HG02763 (cell line): ENCODE results near the gene GPR55.
"Not testable (repeated sequence)": the region's sequence is repeated elsewhere in the genome, so short reads cannot be mapped to it uniquely, and the experiment has no call there.

ENCODE experiments used
- ATAC-seq: cut with Tn5 transposase; IDR thresholded peaks from one replicate; pipeline ENCODE4 v1.9.1; 2021; ENCODE audit warnings: mild to moderate bottlenecking, moderate library complexity; ENCODE audit not compliant: unreplicated experiment

GPR55 gene

GRCh38 chr2:230924470-230925341, at the start of gene GPR55:
GPR55 (minus strand) TSS chr2:230925242; CDS start chr2:230910962, 14,280 bp downstream.
- peak; percentile 32 for ATAC-seq

DNA sequence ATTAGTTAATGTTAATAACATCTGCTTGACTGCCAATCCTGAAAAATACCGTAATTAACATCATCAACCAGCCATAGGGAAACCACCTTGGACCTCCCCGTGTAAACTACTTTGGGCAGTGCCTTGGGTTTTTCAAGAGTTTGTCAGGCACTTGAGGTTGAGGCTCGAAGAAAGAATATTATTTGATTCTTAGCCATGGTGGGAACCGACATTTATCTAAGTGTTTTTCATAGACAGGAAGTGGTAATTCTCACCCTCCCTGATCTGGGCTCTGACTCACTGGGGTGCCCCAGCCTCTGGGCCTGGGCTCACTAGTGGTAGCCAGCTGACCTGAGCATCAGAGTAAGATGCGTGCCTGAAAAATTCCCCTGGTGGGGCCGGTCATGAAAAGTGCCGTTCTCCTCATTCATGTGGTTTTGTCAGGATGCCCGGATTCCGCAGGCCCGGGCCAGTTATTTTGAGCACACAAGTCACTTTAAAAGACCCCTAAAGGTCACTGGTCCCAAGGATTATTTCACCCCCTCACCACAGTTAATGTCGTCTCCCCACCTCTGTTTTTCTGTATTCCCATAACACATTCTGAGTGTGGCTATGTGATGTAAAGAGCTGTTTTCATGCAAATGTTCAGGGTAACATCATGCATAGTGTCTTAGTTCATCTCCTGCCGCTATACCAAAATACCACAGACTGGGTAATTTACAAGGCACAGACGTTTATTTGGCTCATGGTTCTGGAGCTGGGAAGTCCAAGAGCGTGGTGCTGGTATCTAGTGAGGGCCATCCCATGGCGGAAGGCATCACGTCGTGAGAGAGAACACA, 49.3 kb upstream of the GPR55 start:
- ATAC-seq, result peak; percentile 83

DNA sequence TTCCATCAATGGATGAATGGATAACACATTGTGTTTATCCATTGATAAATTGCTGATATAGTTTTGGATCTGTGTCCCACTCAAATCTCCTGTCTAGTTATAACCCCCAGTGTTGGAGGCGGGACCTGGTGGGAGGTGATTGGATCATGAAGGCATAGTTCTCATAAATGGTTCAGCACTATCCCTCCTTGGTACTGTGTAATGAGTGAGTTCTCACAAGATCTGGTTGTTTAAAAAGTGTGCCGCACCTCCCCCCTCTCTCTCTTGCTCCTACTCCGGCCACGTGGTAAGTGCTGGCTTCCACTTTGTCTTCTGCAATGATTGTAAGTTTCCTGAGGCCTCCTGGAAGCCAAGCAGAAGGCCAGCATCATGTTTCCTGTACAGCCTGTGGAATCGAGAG, 47.0 kb upstream of the GPR55 start:
- no peak for ATAC-seq

DNA sequence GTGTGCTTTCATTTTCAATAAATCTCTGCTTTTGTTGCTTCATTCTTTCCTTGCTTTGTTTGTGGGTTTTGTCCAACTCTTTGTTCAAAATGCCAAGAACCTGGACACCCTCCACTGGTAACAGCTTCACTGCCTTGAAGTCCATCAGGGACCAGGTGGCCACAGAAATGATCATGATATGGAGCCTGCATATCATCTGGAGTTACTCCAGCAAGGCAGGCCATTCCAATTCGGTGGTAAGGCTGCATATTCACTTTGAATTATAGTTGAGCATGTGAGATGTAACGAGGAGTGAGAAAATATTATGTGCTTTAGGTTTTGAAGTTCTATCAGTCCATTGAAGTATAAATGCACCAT, 44.6 kb upstream of the GPR55 start:
- no peak for ATAC-seq

DNA sequence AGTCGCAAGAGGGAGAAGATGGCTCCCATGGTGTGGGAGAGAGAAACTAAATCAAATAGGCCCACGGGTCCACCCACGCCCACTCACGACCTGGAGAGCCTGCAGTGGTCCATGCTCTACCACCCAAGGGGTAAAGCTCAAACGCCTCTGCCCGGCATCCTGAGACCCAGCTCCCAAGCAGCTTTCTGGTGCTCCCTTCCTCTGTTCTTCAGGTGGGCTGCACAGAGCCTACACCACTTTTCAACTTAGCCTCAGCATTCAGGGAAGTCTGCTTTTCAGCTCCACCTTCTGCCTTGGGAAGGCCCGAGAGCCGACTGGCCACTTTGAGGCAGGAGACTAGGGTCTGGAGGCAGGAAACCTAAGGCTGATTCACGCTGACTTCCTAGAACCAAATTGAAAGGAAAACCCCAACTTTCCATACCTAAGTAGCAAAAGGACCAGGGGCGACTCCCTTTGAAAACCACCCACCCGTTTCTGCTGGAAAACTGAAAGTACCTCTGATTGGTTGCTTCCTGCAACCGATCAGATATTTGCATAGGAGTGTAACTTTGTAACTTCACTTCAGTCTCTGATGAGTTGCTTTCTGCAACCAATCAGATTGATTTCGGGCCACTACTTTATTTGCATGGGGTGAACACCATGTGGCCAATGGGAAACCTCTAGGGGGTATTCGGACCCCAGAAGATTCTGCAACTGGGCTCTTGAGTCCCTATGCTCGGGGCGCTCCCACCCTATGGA, 44.0 kb upstream of the GPR55 start:
- ATAC-seq, result no peak

DNA sequence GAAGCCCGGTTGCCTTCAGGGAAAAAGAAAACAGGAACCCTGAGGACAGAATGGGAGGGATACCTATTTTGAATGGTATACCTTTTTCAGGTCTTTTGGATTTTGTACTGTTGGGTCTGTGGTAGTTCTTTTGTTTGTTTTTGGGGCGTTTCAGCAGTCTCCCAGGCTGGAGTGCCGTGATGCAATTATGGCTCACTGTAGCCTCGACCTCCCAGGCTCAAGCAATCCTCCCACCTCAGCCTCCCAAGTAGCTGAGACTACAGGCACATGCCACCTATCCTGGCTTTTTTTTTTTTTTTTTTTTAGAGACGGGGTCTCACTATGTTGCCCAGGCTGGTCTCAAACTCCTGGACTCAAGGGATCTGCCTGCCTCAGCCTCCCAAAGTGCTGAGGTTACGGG, 43.3 kb upstream of the GPR55 start:
- not testable (repeated sequence) for ATAC-seq

GRCh38 chr2:230967113-230967512, 42.1 kb upstream of the GPR55 start:
- ATAC-seq, result no peak

GRCh38 chr2:230964136-230964730, 39.2 kb upstream of the GPR55 start:
- ATAC-seq, result no peak

DNA sequence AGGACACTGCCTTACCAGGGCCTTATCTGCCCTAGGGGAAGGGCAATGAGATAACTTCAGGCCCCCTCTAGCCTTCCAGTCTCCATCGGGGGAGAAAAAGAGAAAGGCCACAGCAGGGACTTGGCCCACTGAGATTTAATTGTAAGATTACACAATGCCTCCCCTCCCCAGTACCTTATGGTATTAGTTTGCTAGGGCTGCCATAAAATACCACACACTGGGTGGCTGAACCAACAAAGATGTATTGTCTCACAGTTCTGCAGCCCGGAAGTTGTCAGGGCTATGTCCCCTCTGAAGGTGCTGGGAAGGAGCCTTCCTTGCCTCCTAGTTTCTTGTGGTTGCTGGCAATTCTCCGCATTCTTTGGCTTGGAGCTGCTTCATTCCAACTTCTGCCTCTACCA, 36.0 kb upstream of the GPR55 start:
- ATAC-seq, result no peak

- no peak for ATAC-seq
Measured at GRCh38 chr2:230960026-230960425, 35.0 kb upstream of the GPR55 start.

GRCh38 chr2:230958820-230959756, 34.0 kb upstream of the GPR55 start:
- no peak for ATAC-seq

- no peak for ATAC-seq
Measured at GRCh38 chr2:230957756-230958391, 32.8 kb upstream of the GPR55 start.

DNA sequence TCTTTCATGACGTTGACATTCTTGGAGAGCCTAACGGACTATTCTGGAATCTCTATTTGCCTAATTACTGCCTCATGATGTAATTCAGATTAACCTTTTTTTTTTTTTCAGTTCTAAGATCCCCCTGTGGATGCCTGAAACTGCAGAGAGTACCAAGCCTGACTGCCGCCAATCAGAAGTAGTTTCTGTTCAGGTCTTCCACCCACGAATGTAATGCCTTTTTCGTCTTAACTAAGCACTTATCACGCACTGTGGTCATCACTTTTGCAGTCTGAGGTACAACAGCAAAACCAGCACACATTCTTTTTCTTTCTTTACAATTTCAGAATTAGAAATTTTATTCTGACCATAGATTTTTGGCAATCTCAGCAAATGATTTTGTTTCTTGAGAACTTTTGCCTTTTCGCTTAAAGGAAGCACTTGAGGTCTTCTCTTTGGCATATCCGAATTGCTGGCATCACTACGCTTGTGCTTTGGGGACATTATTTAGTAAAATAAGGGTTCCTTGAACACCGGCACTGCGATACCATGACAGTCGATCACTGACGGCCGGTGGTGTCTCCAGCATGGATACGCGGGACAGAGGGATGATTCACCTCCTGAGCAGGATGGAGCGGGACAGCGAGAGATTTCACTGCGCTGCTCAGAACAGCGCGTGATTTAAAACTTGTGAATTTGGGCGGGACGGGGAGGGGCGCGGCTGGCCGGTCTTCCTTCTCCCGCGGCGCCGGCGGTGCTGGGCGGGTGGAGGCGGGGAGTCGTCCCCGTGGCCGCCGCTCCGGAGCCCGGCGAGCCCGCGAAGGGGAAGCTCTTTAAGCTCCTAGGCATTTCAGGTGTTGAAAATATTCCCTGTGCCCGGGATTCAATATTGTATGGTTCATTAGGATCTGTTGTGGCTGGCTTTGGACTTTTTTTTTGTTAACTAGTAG, 32.0 kb upstream of the GPR55 start:
- peak; percentile 56 for ATAC-seq

- ATAC-seq, result no peak
Measured at GRCh38 chr2:230955163-230955737, 30.2 kb upstream of the GPR55 start.

- ATAC-seq, result no peak
Measured at GRCh38 chr2:230954746-230955145, 29.7 kb upstream of the GPR55 start.

- no peak for ATAC-seq
Measured at GRCh38 chr2:230953845-230954244, 28.8 kb upstream of the GPR55 start.

DNA sequence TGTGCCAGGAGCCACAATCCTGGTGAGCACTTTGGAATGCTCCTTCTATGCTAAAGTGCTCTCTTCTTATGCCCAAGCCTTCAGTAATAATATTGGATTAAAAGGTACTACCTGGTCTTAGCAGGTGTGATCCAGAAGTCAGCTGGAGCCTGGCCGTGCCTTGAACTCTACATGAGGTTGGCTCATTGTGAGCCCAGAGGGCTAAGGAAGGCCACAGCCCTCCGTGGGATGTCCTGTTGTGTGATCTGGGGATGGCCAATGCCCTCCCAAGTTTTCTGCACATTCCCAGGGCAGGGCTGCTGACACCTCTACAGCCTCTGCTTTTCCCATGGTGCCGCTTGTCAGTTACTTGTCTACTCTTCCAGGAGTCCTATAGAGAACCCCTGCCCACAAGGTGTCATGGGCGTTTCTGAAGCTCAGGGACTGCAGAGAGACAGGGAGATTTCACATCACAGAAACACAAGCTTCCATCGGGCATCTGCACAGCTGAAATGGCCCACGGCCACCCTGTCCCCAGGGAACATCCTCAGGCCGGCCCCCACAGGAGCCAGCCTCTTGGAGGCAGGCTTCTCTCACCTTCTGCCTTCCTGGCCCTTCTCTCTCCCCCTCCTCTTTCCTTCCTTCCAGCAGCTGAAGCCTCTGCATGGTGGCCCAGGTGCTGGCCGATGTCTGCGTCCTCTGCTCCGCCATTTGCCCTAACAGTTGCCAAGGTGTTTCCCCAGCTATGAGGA, 27.3 kb upstream of the GPR55 start:
- ATAC-seq, result no peak
